PC-9 (cell line): ENCODE measurements around the gene AUH. TPM values are rescaled to one million over a fixed set of nuclear protein-coding genes. Genes with fewer than 3 reads are reported as not detected.

ENCODE experiments used
- BruUV-seq: library from RNA; stranded (reverse); fragments of 400-500 nt; replicated peaks from 2 replicates; lab custom pipeline; 2021; lab: Mats Ljungman, UMichigan
- CTCF ChIA-PET: fragments of 300-600 bp; sonication (Branson Sonifier 250); formaldehyde crosslinking; loops from one replicate; lab custom pipeline; 2022; ENCODE audit warnings: antibody characterized with exemption; lab: Charles Lee
- POLR2A ChIA-PET: fragments of 300-600 bp; sonication (Branson Sonifier 250); formaldehyde crosslinking; loops from one replicate; lab custom pipeline; 2022; ENCODE audit warnings: antibody characterized with exemption; ENCODE audit not compliant: unreplicated experiment; lab: Charles Lee
- DNase-seq, 2 experiments: peaks; one replicate each; pipeline versions ENCODE4 v3.0.0 to v3.0.0-alpha.2; 2015 to 2022; ENCODE audit warnings: mixed read lengths in 1 of 2
- H2AFZ ChIP-seq: fragments of 200-600 bp; sonication (generic); 2 replicates; pipeline ENCODE4 v1.8.1; 2017; ENCODE audit warnings: antibody characterized with exemption
- H3F3A ChIP-seq: fragments of 200-600 bp; sonication (generic); 2 replicates; pipeline ENCODE4 v1.8.1; 2017; ENCODE audit warnings: antibody characterized with exemption, mild to moderate bottlenecking, low read depth; ENCODE audit not compliant: insufficient read depth
- H3K27ac ChIP-seq: fragments of 200-600 bp; sonication (generic); 2 replicates; pipeline ENCODE4 v1.6.1; 2016; ENCODE audit warnings: mixed run types
- H3K27me3 ChIP-seq: fragments of 200-600 bp; sonication (generic); 2 replicates; pipeline ENCODE4 v1.6.1; 2016; ENCODE audit warnings: low read depth, mixed run types; ENCODE audit not compliant: insufficient read depth
- H3K36me3 ChIP-seq: fragments of 200-600 bp; sonication (generic); 2 replicates; pipeline ENCODE4 v1.6.1; 2016; ENCODE audit warnings: low read depth, mixed run types
- H3K4me1 ChIP-seq: fragments of 200-600 bp; sonication (generic); replicated peaks from 2 replicates; pipeline ENCODE4 v1.6.1; 2016; ENCODE audit warnings: mixed run types; ENCODE audit not compliant: insufficient read depth
- H3K4me2 ChIP-seq: fragments of 200-600 bp; sonication (generic); 2 replicates; pipeline ENCODE4 v1.6.1; 2017; ENCODE audit warnings: mixed run types
- H3K4me3 ChIP-seq: fragments of 200-600 bp; sonication (generic); 2 replicates; pipeline ENCODE4 v1.6.1; 2016; ENCODE audit warnings: mixed run types
- H3K79me2 ChIP-seq: fragments of 200-600 bp; sonication (generic); 2 replicates; pipeline ENCODE4 v1.6.1; 2017; ENCODE audit warnings: low read depth, mixed run types
- H3K9me2 ChIP-seq: fragments of 200-600 bp; sonication (generic); 2 replicates; pipeline ENCODE4 v1.8.1; 2017; ENCODE audit warnings: mild to moderate bottlenecking; ENCODE audit not compliant: insufficient read depth
- H3K9me3 ChIP-seq: fragments of 200-600 bp; sonication (generic); 2 replicates; pipeline ENCODE4 v1.8.1; 2016; ENCODE audit warnings: low read depth; ENCODE audit not compliant: insufficient read depth
- H4K20me1 ChIP-seq: fragments of 200-600 bp; sonication (generic); 2 replicates; pipeline ENCODE4 v1.8.1; 2017; ENCODE audit not compliant: insufficient read depth
- EZH2 ChIP-seq: fragments of 200-600 bp; sonication (generic); IDR thresholded peaks from 2 replicates; pipeline ENCODE4 v1.8.0; 2017; ENCODE audit warnings: antibody characterized with exemption, low read depth
- intact Hi-C: fragments of 100-400 bp; cut with micrococcal nuclease; formaldehyde crosslinking; loops from one replicate; pipeline ENCODE4 v1.10.0; 2022; ENCODE audit not compliant: unreplicated experiment
- total RNA-seq: library from RNA; stranded (reverse); gene quantifications from 2 replicates; pipeline ENCODE4 v1.2.3, GENCODE V29; 2021
- TF ChIP-seq, protein P1 (sequence below): fragments of 200-600 bp; sonication (generic); conservative IDR thresholded peaks from 2 replicates; pipeline ENCODE4 v1.6.1; 2017; ENCODE audit warnings: mixed run types, antibody characterized with exemption, mild to moderate bottlenecking, moderate library complexity

Gene AUH
- total RNA-seq, 1 experiment from 2014 or later, result 24.9 TPM

DNA sequence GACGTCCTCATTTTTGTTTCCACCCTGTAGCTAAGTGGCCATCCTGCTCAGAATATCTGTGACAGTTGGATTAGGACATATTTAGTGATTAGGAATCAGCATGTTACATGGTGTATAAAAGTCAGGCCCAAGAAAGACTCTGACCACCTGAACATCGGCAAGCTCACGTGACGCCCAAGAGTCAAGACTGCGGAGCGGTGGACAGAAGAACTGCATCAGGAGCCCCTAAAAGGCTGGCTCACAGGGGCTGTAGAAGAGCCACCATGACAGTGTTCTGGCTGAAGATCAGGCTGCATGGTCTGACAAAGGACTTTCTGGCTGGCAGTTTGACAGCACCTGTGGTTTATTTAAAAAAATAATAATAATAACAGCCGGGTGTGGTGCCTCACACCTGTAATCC, 185.3 kb downstream of the AUH start:
- no peak overlapping the region for H2AFZ ChIP-seq
- no peak overlapping the region for H3K4me2 ChIP-seq
- H3K9me3 ChIP-seq, result no peaks in the 10 kb centered on the region
- intact Hi-C loops, result no loop called here
- H3K4me1 ChIP-seq, result 0 out of 2 replicates have a peak, but pooled peaks cover 10% of the 10 kb centered on the region
- H3K27me3 ChIP-seq, result no peaks in the 10 kb centered on the region
- TF ChIP-seq EZH2, result no peak
- TF ChIP-seq, protein P1, sequence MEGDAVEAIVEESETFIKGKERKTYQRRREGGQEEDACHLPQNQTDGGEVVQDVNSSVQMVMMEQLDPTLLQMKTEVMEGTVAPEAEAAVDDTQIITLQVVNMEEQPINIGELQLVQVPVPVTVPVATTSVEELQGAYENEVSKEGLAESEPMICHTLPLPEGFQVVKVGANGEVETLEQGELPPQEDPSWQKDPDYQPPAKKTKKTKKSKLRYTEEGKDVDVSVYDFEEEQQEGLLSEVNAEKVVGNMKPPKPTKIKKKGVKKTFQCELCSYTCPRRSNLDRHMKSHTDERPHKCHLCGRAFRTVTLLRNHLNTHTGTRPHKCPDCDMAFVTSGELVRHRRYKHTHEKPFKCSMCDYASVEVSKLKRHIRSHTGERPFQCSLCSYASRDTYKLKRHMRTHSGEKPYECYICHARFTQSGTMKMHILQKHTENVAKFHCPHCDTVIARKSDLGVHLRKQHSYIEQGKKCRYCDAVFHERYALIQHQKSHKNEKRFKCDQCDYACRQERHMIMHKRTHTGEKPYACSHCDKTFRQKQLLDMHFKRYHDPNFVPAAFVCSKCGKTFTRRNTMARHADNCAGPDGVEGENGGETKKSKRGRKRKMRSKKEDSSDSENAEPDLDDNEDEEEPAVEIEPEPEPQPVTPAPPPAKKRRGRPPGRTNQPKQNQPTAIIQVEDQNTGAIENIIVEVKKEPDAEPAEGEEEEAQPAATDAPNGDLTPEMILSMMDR, result no peak
- no peaks in the 10 kb centered on the region for H4K20me1 ChIP-seq
- no peaks in the 10 kb centered on the region for H3K79me2 ChIP-seq
- H3K36me3 ChIP-seq, result no peaks in the 10 kb centered on the region
- BruUV-seq, result no TSS peak
- H3K4me3 ChIP-seq, result no peak overlapping the region
- DNase-seq, result no peak
- no peak overlapping the region for H3K27ac ChIP-seq
- H3K9me2 ChIP-seq, result no peaks in the 10 kb centered on the region
- ChIA-PET CTCF (no interaction called here), POLR2A (no interaction called here)
- peaks cover 4% of the 10 kb centered on the region; the same call in 1 of the 2 replicates for H3F3A ChIP-seq

DNA sequence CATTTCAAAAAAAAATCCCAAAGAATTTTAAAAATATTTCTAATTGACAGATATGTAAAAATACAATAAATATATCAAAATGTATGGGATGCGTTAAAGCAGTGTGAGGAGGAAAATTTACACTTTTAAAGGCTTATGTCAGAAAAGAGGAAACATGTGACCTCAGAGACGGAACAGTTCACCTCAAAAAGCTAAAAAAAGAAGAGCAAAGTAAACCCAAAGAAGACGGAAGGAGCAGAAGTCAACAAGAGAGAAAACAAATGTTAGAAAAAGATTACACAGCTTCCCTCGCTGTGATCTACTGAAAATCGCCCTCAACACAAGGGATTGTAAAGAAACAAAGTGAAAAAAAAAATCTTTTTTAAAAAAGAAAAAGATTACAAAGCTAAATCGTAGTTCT, 186.9 kb downstream of the AUH start:
- DNase-seq, result no peak
- H3K36me3 ChIP-seq, result no peaks in the 10 kb centered on the region
- POLR2A ChIA-PET, result no interaction called here
- peaks cover 3% of the 10 kb centered on the region; the same call in 1 of the 2 replicates for H3K9me3 ChIP-seq
- BruUV-seq, result no TSS peak
- intact Hi-C loops, result no loop called here
- H3K27me3 ChIP-seq, result no peaks in the 10 kb centered on the region
- H3K27ac ChIP-seq, result no peak overlapping the region
- CTCF ChIA-PET, result no interaction called here
- TF ChIP-seq, protein P1, result no peak
- no peak for TF ChIP-seq EZH2
- no peaks in the 10 kb centered on the region for H4K20me1 ChIP-seq
- H3K4me2 ChIP-seq, result no peak overlapping the region
- H3K9me2 ChIP-seq, result no peaks in the 10 kb centered on the region
- H3K4me3 ChIP-seq, result no peak overlapping the region
- H3K4me1 ChIP-seq, result 0 out of 2 replicates have a peak, but pooled peaks cover 6% of the 10 kb centered on the region
- H3K79me2 ChIP-seq, result no peaks in the 10 kb centered on the region
- H3F3A ChIP-seq, result no peaks in the 10 kb centered on the region; the same call in 1 of the 2 replicates
- no peak overlapping the region for H2AFZ ChIP-seq

- no peak for DNase-seq
- Histone ChIP-seq H3K27me3 (no peaks in the 10 kb centered on the region), H3K4me2 (no peak overlapping the region), H3K36me3 (no peaks in the 10 kb centered on the region), H3F3A (peaks cover 2% of the 10 kb centered on the region), H3K9me2 (no peaks in the 10 kb centered on the region), H3K9me3 (peaks cover 3% of the 10 kb centered on the region; the same call in 1 of the 2 replicates), H2AFZ (no peak overlapping the region), H3K4me1 (peaks cover 1% of the 10 kb centered on the region), H3K4me3 (no peak overlapping the region), H3K79me2 (no peaks in the 10 kb centered on the region), H4K20me1 (no peaks in the 10 kb centered on the region), H3K27ac (no peak overlapping the region)
- BruUV-seq, result no TSS peak
- ChIA-PET CTCF (no interaction called here), POLR2A (no interaction called here)
- intact Hi-C loops, result no loop called here
- TF ChIP-seq EZH2, result no peak
- TF ChIP-seq, protein P1, result no peak
Observed at GRCh38 chr9:91172329-91172728, 189.4 kb downstream of the AUH start.
